Measurements from ENCODE around the gene ZRANB3. TPM values are rescaled to one million over a fixed set of nuclear protein-coding genes. Genes with fewer than 3 reads are reported as not detected.

Gene ZRANB3
- total and polyA plus RNA-seq, 10 of the 15 experiments (the other 5 are each of a cell fraction or from before 2014, with no cell fraction given) = 5.6 to 11.4 (median 9.9) TPM

- 94% methylated on average over 1 of the region's 1 CpG for WGBS (ENCODE audit: insufficient coverage, insufficient replicate concordance, low lambda C conversion rate, missing lambda C conversion rate)
- Histone ChIP-seq H3K36me3 (ENCODE audit: control insufficient read depth in 2 of 2, insufficient read depth in 2 of 2, low read length in 1 of 2) (no peaks in the 10 kb centered on the region; a peak in 1 of 4 replicates), H3K27me3 (replicated peaks in 1 of 2; ENCODE audit: control insufficient read depth in 2 of 2, insufficient read depth in 2 of 2, low read length in 1 of 2) (no peaks in the 10 kb centered on the region), H3K9me3 (replicated peaks; ENCODE audit: control insufficient read depth, insufficient read depth, low read length) (peaks cover 4% of the 10 kb centered on the region), H3K4me3 (no peak overlapping the region), H3K9ac (ENCODE audit: control insufficient read depth, insufficient read depth, low read length) (no peak overlapping the region), H3K79me2 (ENCODE audit: control insufficient read depth, insufficient read depth, low read length) (no peaks in the 10 kb centered on the region), H3K27ac (ENCODE audit: control insufficient read depth, insufficient read depth) (no peak overlapping the region), H4K20me1 (ENCODE audit: control insufficient read depth, insufficient read depth) (no peaks in the 10 kb centered on the region), H3K4me2 (ENCODE audit: control insufficient read depth, insufficient read depth) (no peak overlapping the region), H3K4me1 (ENCODE audit: control insufficient read depth, insufficient read depth, low read length) (no peaks in the 10 kb centered on the region), H2AFZ (ENCODE audit: control insufficient read depth, low read depth, low read length) (no peak overlapping the region)
- intact Hi-C loops (cut with micrococcal nuclease; ENCODE audit: unreplicated experiment) = no loop called here
- ATAC-seq = no peak
- SMC1A ChIA-PET (ENCODE audit: uncharacterized antibody, unreplicated experiment) = no interaction called here
- no peak for TF ChIP-seq POLR2AphosphoS2 (IDR thresholded peaks at IDR 0.05; ENCODE audit: low read depth, low read length)
- in situ Hi-C loops (cut with MboI) = no loop called here
- no peak for FAIRE-seq
- RAD21 ChIA-PET (ENCODE audit: unreplicated experiment) = no interaction called here
- no peak for DNase-seq (ENCODE audit: low read depth, low spot score)
- POLR2A ChIA-PET = no interaction called here
- CTCF ChIA-PET = no interaction called here
- BruUV-seq (replicated peaks) = no TSS peak
Observed at GRCh38 chr2:135456835-135457234, 74.2 kb downstream of the ZRANB3 start.

GRCh38 chr2:135456431-135456830, 74.6 kb downstream of the ZRANB3 start:
- H3K27ac ChIP-seq (ENCODE audit: control insufficient read depth, insufficient read depth) = no peak overlapping the region
- ChIA-PET RAD21 (ENCODE audit: unreplicated experiment) (no interaction called here), SMC1A (ENCODE audit: uncharacterized antibody, unreplicated experiment) (interaction anchor here (1.2 kb wide), 1 partner anchor 162 kb away, joined by 3 read pairs; no protein-coding TSS in a partner anchor), POLR2A (no interaction called here), CTCF (interaction anchor here (0.6 kb wide), 1 partner anchor 11 kb away, joined by 3 read pairs; no protein-coding TSS in a partner anchor)
- H3K27me3 ChIP-seq (replicated peaks in 1 of 2; ENCODE audit: control insufficient read depth in 2 of 2, insufficient read depth in 2 of 2, low read length in 1 of 2) = no peaks in the 10 kb centered on the region
- BruUV-seq (replicated peaks) = no TSS peak
- DNase-seq (ENCODE audit: low read depth, low spot score) (no peak), FAIRE-seq (no peak), ATAC-seq (no peak)
- 88% methylated on average over 2 of the region's 2 CpGs for WGBS (ENCODE audit: insufficient coverage, insufficient replicate concordance, low lambda C conversion rate, missing lambda C conversion rate)
- no peak overlapping the region for H3K4me3 ChIP-seq
- H2AFZ ChIP-seq (ENCODE audit: control insufficient read depth, low read depth, low read length) = no peak overlapping the region
- H3K9ac ChIP-seq (ENCODE audit: control insufficient read depth, insufficient read depth, low read length) = no peak overlapping the region
- H3K4me2 ChIP-seq (ENCODE audit: control insufficient read depth, insufficient read depth) = no peak overlapping the region
- peaks cover 4% of the 10 kb centered on the region for H3K9me3 ChIP-seq (replicated peaks; ENCODE audit: control insufficient read depth, insufficient read depth, low read length)
- no peaks in the 10 kb centered on the region for H4K20me1 ChIP-seq (ENCODE audit: control insufficient read depth, insufficient read depth)
- no peaks in the 10 kb centered on the region for H3K79me2 ChIP-seq (ENCODE audit: control insufficient read depth, insufficient read depth, low read length)
- H3K4me1 ChIP-seq (ENCODE audit: control insufficient read depth, insufficient read depth, low read length) = no peaks in the 10 kb centered on the region
- intact Hi-C loops (cut with micrococcal nuclease; ENCODE audit: unreplicated experiment) = no loop called here
- TF ChIP-seq PKNOX1 (IDR thresholded peaks at IDR 0.05) = no peak
- TF ChIP-seq CREM (IDR thresholded peaks at IDR 0.05; ENCODE audit: low read depth) = no peak
- TF ChIP-seq TARDBP (IDR thresholded peaks at IDR 0.05; ENCODE audit: borderline replicate concordance) = no peak
- no peak for TF ChIP-seq EZH2 (IDR thresholded peaks at IDR 0.05; ENCODE audit: borderline replicate concordance, control insufficient read depth, low read depth, low read length)
- no peak for TF ChIP-seq ZNF384 (IDR thresholded peaks at IDR 0.05; ENCODE audit: borderline replicate concordance, low read depth, low read length)
- TF ChIP-seq NFXL1 (IDR thresholded peaks at IDR 0.05; ENCODE audit: borderline replicate concordance) = no peak
- TF ChIP-seq ZNF24 (IDR thresholded peaks at IDR 0.05) = no peak
- no peak for TF ChIP-seq EP300 (IDR thresholded peaks at IDR 0.05; ENCODE audit: borderline replicate concordance in 1 of 2, control insufficient read depth in 1 of 2, low read depth in 2 of 2, low read length in 2 of 2)
- no peak for TF ChIP-seq ZBTB11 (CRISPR knock-in tag; IDR thresholded peaks at IDR 0.05)
- no peak for TF ChIP-seq ZBED1 (IDR thresholded peaks at IDR 0.05; ENCODE audit: borderline replicate concordance)
- no peak for TF ChIP-seq SP1 (IDR thresholded peaks at IDR 0.05; ENCODE audit: low read depth, low read length)
- no peak for TF ChIP-seq ZNF207 (IDR thresholded peaks at IDR 0.05; ENCODE audit: borderline replicate concordance)
- no peak for TF ChIP-seq BCL11A (IDR thresholded peaks at IDR 0.05; ENCODE audit: low read depth, low read length)
- no peak for TF ChIP-seq HDAC2 (IDR thresholded peaks at IDR 0.05)
- in situ Hi-C loops (cut with MboI) = no loop called here
- H3K36me3 ChIP-seq (ENCODE audit: control insufficient read depth in 2 of 2, insufficient read depth in 2 of 2, low read length in 1 of 2) = no peaks in the 10 kb centered on the region; a peak in 1 of 4 replicates

Measured in GM12878 (cell line).